GM19468 (cell line): ENCODE data around the gene KCNA2.

Experiments
- ATAC-seq: cut with Tn5 transposase; IDR thresholded peaks from one replicate; pipeline ENCODE4 v1.9.1; 2021; ENCODE audit warnings: mild to moderate bottlenecking, moderate library complexity, moderate number of reproducible peaks; ENCODE audit not compliant: unreplicated experiment; ENCODE audit errors: extremely low read depth

The KCNA2 gene

GRCh38 chr1:110576441-110576840, 29.7 kb downstream of the KCNA2 start:
- ATAC-seq: no peak

GRCh38 chr1:110573314-110573713, 32.8 kb downstream of the KCNA2 start:
- ATAC-seq: no peak

GRCh38 chr1:110572751-110573150, 33.4 kb downstream of the KCNA2 start:
- no peak for ATAC-seq

- no peak for ATAC-seq
These were observed 35.3 kb downstream of the KCNA2 start for GRCh38 chr1:110570901-110571300.

- no peak for ATAC-seq
These were observed 35.9 kb downstream of the KCNA2 start for GRCh38 chr1:110570307-110570706.

GRCh38 chr1:110566836-110567235, 39.3 kb downstream of the KCNA2 start:
- no peak for ATAC-seq

GRCh38 chr1:110565565-110565964, 40.6 kb downstream of the KCNA2 start:
- ATAC-seq: no peak

GRCh38 chr1:110563089-110563488, 43.1 kb downstream of the KCNA2 start:
- no peak for ATAC-seq

GRCh38 chr1:110561596-110561995, 44.6 kb downstream of the KCNA2 start:
- ATAC-seq: no peak

GRCh38 chr1:110559157-110559556, 47.0 kb downstream of the KCNA2 start:
- no peak for ATAC-seq

GRCh38 chr1:110557481-110557880, 48.7 kb downstream of the KCNA2 start:
- no peak for ATAC-seq

GRCh38 chr1:110556471-110556807, 49.7 kb downstream of the KCNA2 start:
- ATAC-seq: no peak

GRCh38 chr1:110555807-110556470, 50.2 kb downstream of the KCNA2 start:
- ATAC-seq: no peak

- no peak for ATAC-seq
These were observed 51.0 kb downstream of the KCNA2 start for GRCh38 chr1:110554871-110555801.

- no peak for ATAC-seq
These were observed 54.8 kb downstream of the KCNA2 start for GRCh38 chr1:110551278-110551809.

GRCh38 chr1:110549831-110550230, 56.3 kb downstream of the KCNA2 start:
- ATAC-seq: no peak

- no peak for ATAC-seq
These were observed 57.8 kb downstream of the KCNA2 start for GRCh38 chr1:110548381-110548780.

- no peak for ATAC-seq
These were observed 59.1 kb downstream of the KCNA2 start for GRCh38 chr1:110547017-110547416.

GRCh38 chr1:110545492-110545891, 60.7 kb downstream of the KCNA2 start:
- no peak for ATAC-seq

- no peak for ATAC-seq
These were observed 61.4 kb downstream of the KCNA2 start for GRCh38 chr1:110544753-110545152.
